Activated naive CD8-positive, alpha-beta T cell treated with anti-CD3 and anti-CD28 coated beads for 36 hours (primary cell): ENCODE data around the gene CASTOR1. TPM values are rescaled to one million over a fixed set of nuclear protein-coding genes. Genes with fewer than 3 reads are reported as not detected.

Experiments used
- DNase-seq: peaks from one replicate; pipeline ENCODE4 v3.0.0; 2021
- H3K27ac Mint-ChIP-seq: one replicate; pipeline ENCODE4 v1.8.0; 2022; ENCODE audit warnings: mild to moderate bottlenecking, moderate library complexity, mixed read lengths
- H3K27me3 Mint-ChIP-seq: one replicate; pipeline ENCODE4 v1.8.0; 2022; ENCODE audit warnings: mild to moderate bottlenecking, mixed read lengths
- H3K36me3 Mint-ChIP-seq: one replicate; pipeline ENCODE4 v1.8.0; 2021; ENCODE audit warnings: mild to moderate bottlenecking, mixed read lengths
- H3K4me1 Mint-ChIP-seq: one replicate; pipeline ENCODE4 v1.8.0; 2021; ENCODE audit warnings: mixed read lengths
- H3K4me3 Mint-ChIP-seq: one replicate; pipeline ENCODE4 v1.8.0; 2022; ENCODE audit warnings: mild to moderate bottlenecking, moderate library complexity, mixed read lengths
- H3K9me3 Mint-ChIP-seq: one replicate; pipeline ENCODE4 v1.8.0; 2022; ENCODE audit warnings: mixed read lengths
- total RNA-seq, 2 experiments: library from RNA; stranded (reverse); gene quantifications; one replicate each; pipeline ENCODE4 v1.2.3, GENCODE V29; 2021

CASTOR1 gene
- total RNA-seq, 2 experiments from 2014 or later = 2.8 to 3.5 TPM

DNA sequence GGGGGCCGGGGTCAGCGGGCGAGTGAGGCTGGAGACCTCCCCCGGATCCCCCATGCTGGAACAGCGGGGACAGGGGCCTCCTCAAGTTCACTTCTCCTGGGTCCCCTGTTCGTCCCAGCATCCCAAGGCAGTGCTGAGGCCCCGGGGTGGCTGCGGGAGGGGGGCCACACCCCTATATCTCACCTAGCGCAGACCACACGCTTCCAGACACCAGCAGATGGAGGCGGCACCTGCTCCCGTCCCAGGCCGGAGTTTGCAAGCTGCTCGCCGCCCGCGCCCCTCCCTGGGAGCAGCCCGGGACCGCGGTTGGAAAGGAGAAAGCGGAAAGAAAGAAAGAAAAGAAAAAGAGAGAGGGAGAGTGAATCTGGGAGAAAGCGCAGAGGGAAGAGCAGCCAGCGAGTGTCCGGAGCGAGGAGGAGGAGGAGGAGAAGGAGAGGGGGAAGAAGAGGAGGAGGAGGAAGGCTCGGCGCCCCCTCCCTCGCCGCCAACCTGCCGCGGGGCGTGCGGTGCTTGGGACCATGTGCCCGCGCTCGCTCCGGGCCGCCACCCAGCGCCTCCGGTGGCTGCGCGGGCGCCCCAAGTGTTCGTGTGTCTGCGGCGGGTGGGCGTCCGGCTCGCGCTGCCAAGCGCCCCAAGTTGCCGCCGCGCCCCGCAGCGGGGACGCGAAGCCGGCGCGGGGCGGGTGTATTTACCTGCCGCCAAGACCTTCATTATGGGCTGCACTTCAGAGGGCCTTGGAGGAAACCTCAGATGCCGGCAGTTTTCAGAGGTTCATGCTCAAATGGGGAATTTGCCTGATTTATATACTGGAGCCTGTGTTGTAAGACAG, 43.1 kb downstream of the CASTOR1 start, which contains the start of gene LIF:
Gene LIF, minus strand, starts transcription at position 775 of the 829 bp plus-strand sequence. Its CDS starts 64 bp downstream, at position 711.
- Mint-ChIP-seq H3K4me3 (peak within 1 kb of the TSS; percentile 100), H3K9me3 (no peaks in the 10 kb centered on the region), H3K4me1 (peaks cover 59% of the 10 kb centered on the region), H3K36me3 (peaks cover 42% of the 10 kb centered on the region), H3K27ac (peak within 1 kb of the TSS; percentile 99), H3K27me3 (peaks cover 11% of the 10 kb centered on the region)
- peak; percentile 79 for DNase-seq

DNA sequence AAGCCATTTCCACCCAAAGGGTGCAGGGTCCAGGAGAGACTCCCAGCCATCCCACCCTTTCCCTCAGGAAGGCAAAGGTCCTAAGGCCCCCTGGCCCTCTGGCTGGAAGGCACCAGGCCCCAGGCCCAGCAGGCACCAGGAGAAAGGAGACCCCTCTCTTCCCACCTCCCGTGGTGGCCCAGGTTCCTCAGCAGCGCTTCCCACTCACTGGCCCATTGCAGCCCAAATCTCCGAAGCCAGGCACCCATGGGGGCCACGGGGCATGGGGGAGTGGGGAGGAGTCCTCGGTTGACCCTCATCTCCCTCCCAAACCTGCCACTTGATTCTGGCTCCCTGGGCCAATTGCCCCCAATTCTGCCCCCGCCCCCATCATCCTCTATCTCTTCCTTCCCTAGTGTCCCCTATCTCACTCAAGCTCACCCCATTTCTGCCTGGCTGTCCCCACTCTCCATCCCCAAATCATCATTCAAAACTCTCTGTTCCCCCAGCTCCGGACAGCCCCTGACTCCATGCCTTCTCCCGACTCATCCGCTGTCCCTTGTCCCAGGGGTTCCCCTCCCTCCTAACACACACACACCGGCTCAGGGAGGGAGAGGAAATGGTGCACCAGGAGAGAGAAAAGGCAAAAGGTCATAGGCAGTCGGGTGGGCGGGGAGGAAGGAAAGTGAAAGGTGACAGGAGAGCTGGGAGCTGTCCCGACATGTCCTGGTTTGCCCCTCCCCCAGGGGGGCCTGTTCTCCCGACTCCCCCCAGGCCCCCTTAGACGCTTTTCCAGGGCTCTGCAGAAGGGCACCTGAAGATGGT, 43.9 kb downstream of the CASTOR1 start:
- H3K4me1 Mint-ChIP-seq = peaks cover 58% of the 10 kb centered on the region
- peaks cover 49% of the 10 kb centered on the region for H3K36me3 Mint-ChIP-seq
- H3K9me3 Mint-ChIP-seq = no peaks in the 10 kb centered on the region
- H3K27me3 Mint-ChIP-seq = peaks cover 11% of the 10 kb centered on the region
- peak; percentile 44 for DNase-seq
- peak overlapping the region; percentile 99 for H3K27ac Mint-ChIP-seq
- peak overlapping the region; percentile 100 for H3K4me3 Mint-ChIP-seq

DNA sequence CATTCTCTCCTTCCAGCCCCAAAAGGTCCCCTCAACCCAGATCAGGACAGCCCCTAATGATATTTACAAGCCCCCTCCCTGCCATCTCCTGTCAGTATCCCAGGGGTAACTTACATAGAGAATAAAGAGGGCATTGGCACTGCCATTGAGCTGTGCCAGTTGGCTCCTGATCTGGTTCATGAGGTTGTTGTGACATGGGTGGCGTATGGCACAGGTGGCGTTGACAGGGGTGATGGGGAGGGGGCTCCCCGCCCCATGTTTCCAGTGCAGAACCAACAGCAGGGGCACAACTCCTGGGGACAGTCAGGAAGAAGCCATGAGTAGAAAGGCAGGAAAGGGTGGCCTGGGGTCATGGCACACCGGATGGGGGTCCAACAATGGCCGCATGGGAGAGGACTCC, 44.7 kb downstream of the CASTOR1 start:
- H3K9me3 Mint-ChIP-seq = no peaks in the 10 kb centered on the region
- H3K27me3 Mint-ChIP-seq = peaks cover 11% of the 10 kb centered on the region
- peaks cover 55% of the 10 kb centered on the region for H3K4me1 Mint-ChIP-seq
- DNase-seq = no peak
- H3K4me3 Mint-ChIP-seq = peak overlapping the region; percentile 100
- H3K27ac Mint-ChIP-seq = peak overlapping the region; percentile 99
- peaks cover 49% of the 10 kb centered on the region for H3K36me3 Mint-ChIP-seq

DNA sequence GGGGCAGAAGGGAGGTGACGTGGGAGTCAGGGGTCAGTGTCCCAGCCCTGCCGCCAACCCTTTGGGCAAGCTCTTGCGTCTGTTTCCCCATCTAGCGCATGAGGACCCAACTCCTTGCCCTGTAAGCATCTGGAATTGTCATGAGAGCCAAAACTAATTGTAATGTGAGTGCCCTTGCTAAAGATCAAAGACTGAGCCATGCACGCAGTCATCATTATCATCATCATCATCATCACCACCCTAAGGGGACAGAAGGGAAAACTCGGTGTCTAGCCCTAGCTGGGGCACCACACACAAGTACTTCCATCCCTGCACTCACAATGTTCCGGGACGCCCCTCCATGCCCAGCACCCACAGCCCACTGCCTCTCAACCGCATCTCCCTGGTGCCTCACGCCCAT, 45.2 kb downstream of the CASTOR1 start:
- Mint-ChIP-seq H3K4me1 (peaks cover 56% of the 10 kb centered on the region), H3K27ac (peak overlapping the region; percentile 99), H3K9me3 (no peaks in the 10 kb centered on the region), H3K27me3 (peaks cover 11% of the 10 kb centered on the region), H3K4me3 (peak overlapping the region; percentile 100), H3K36me3 (peaks cover 50% of the 10 kb centered on the region)
- DNase-seq = no peak

DNA sequence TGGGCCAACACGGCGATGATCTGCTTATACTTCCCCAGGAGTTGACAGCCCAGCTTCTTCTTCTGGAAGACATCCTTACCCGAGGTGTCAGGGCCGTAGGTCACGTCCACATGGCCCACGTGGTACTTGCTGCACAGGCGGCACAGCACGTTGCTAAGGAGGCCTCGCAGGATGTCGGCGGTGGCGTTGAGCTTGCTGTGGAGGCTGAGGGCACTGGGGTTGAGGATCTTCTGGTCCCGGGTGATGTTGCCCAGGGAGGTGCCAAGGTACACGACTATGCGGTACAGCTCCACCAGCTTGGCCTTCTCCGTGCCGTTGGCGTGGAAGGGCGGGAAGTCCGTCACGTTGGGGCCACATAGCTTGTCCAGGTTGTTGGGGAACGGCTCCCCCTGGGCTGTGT, 45.6 kb downstream of the CASTOR1 start:
- peak overlapping the region; percentile 100 for H3K4me3 Mint-ChIP-seq
- H3K27ac Mint-ChIP-seq = peak overlapping the region; percentile 99
- H3K4me1 Mint-ChIP-seq = peaks cover 58% of the 10 kb centered on the region
- peaks cover 53% of the 10 kb centered on the region for H3K36me3 Mint-ChIP-seq
- DNase-seq = no peak
- H3K27me3 Mint-ChIP-seq = peaks cover 10% of the 10 kb centered on the region
- no peaks in the 10 kb centered on the region for H3K9me3 Mint-ChIP-seq

DNA sequence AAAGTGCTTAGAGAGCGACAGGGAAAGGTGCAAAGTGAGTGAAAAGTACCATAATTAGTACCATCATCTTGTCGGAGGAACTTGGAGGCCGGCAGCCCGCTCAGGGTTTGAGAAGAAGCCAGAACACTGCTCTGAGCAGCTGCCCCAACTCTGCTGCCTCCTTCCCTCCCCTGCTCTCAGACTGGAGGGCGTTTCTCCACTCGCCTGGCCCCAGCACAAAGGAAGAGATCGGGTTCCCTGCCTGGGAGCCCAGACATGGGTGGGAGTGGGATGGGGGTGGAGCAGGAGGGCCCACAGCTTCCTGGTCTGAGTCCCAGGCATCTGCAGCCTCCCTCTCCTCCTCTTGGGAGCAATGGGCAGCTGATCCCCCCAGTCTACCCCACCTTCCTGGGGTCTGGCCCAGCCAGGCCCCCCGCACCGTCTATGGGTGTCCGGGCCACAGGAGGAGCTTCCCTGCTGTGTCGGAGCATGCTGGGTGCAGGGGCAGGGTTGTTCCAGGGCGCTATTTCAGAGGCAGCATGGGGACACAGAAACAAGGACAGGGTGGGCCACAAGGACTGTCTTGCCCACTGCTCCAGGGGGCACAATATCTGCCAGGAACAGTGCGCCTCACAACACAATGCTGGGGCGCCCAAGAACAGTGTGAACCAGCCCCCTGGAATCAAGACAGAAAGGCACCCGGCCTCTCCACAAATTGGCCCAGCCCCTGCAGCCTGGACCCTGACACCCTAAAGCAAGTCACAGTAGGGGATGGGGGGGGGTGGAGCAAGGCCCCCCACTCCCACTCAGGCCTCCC, 47.5 kb downstream of the CASTOR1 start:
- Mint-ChIP-seq H3K36me3 (peaks cover 55% of the 10 kb centered on the region), H3K9me3 (no peaks in the 10 kb centered on the region), H3K4me1 (peaks cover 54% of the 10 kb centered on the region), H3K27ac (peak overlapping the region; percentile 73), H3K27me3 (peaks cover 3% of the 10 kb centered on the region), H3K4me3 (peak overlapping the region; percentile 100)
- DNase-seq = no peak

DNA sequence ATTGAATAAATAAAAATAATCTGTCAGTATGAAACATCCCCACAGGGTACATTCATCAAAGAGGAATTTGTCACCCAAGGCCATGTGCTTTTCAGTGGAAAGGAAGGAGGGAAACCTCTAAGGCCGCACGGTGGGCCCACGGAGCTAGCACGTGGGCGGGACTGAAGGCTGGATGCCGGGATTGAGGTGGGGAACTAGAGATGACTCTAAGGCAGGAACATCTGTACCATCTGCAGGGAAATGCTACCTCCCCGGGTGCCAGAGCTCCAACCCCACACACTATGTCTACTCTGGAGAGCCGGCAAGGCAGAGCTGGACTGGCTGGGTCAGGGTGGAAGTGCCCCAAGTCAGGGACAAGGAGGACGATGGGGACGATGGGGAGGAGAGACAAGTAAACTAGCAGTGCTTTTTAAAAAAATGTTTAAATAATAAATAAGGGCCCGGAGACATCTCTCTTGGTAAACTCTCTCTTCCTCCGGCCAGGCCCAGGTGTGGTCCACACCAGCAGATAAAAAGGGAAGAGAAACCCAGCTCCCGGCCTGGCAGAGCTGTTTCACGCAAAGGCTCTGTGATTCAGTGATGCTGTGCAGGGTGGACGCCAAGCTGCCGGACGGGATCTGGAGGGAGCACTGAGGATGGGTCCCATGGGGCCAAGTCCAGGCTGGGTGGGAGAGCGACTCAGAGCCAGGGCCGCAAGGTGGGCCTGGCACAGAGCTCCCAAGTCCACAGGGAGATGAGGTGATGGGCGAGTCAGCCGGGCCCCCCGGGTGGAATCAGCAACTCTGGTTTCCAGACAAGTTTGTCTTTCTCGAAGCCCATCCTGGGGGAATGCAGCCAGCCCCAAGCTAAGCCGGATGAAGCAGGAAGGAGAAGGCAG, 48.5 kb downstream of the CASTOR1 start:
- Mint-ChIP-seq H3K36me3 (peaks cover 50% of the 10 kb centered on the region), H3K27ac (peak overlapping the region; percentile 73), H3K27me3 (no peaks in the 10 kb centered on the region), H3K9me3 (no peaks in the 10 kb centered on the region), H3K4me1 (peaks cover 53% of the 10 kb centered on the region), H3K4me3 (peak overlapping the region; percentile 68)
- DNase-seq = no peak

DNA sequence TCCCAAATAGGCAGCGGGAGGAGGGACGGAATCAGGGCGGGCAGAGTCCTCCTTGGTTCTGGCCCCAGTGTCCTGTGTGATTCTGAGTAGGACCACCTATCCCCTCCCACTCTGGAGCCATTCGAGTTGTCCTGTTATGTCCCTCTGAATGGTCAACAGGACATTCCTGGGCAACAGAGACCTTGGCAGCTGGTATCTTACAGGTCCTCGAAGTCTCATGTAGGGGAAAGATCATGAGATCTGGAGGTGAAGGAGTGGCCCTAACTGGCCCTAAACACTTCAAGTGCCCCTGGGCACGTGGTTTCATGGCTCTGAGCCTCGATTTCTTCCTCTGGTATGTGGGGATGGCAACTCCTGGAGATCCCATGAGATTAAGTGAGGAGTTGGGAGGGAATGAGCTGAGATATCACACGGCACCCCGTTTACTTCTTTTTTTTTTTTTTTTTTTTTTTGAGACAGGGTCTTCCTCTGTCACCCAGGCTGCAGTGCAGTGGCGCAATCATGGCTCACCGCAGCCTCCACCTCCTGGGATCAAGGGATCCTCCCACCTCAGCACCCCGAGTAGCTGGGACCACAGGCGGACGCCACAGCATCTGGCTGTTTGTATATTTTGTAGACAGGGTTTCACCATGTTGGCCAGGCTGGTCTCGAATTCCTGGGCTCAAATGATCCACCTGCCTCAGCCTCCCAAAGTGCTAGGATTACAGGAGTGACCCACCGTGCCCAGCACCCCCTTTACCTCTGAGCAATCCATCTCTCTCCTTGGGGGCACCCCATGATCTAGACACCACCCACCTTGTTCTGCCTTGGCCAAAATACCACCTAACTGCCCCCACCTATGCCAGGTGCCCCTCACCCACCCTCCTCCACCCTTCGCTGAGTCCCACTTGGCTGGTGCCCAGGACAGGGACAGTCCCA, 49.6 kb downstream of the CASTOR1 start:
- no peaks in the 10 kb centered on the region for H3K27me3 Mint-ChIP-seq
- peak; percentile 33 for DNase-seq
- peaks cover 48% of the 10 kb centered on the region for H3K4me1 Mint-ChIP-seq
- H3K27ac Mint-ChIP-seq = peak overlapping the region; percentile 57
- peak overlapping the region; percentile 51 for H3K4me3 Mint-ChIP-seq
- no peaks in the 10 kb centered on the region for H3K9me3 Mint-ChIP-seq
- peaks cover 41% of the 10 kb centered on the region for H3K36me3 Mint-ChIP-seq

DNA sequence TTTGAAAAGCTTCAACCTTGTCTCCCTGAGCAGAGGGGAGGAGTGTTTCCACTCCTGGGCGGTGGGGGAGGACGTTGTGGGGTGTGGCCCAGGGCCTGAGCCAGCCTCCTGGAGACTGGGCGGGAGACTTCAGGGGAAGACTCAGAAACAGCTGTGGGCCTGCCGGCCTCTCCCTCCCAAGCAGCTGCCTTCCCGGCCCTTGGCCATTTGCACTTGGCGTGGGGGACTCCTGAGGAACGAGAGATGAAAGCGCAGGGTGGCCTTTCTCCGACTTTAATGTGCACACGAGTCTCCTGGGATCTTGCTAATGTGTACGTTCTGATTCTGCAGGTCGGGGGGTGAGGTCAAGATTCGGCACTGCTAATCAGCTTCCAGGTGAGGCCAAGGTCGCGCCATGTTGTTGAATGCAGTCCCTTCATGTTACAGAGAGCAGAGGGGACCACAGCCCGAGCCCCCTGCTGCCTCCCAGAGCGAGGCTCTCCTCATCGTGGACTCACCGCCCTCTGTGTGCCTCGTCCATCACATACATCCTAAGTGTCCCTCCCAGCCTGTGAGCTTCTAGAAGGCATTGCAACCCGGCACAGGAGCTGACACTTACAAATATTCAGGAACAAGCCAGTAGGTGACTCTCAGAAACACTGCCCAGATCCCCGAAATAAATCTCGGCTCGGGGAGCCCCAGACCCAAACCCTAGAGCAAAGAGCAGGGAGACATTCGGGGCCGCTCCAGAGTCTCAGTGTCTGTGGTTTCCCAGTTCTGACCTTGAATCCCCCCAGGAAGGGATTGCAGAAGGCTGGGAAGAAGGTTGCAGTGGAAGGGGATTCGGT, 50.4 kb downstream of the CASTOR1 start:
- Mint-ChIP-seq H3K4me1 (peaks cover 39% of the 10 kb centered on the region), H3K27me3 (no peaks in the 10 kb centered on the region), H3K4me3 (peak overlapping the region; percentile 3), H3K9me3 (no peaks in the 10 kb centered on the region), H3K27ac (peak overlapping the region; percentile 57), H3K36me3 (peaks cover 32% of the 10 kb centered on the region)
- DNase-seq = no peak

DNA sequence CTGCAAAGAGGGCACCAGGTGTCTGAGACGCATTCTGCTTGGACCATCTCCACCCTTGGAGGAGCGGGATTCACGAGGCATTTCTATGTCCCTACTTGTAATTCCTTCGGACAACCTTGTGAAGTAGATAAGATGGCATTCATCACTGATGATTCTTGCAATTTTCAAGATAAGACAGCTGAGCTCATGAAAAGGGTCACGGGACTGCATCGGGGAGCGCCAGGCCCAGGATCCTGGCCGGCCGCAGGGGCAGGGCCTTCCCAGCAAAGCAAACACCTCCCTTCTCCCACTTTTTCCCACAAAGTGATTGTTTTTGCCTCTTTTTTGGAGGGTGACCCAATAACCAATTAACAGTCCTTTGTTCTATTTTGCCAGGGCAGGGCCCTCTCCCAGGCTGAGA, 51.2 kb downstream of the CASTOR1 start:
- no peak for DNase-seq
- Mint-ChIP-seq H3K4me1 (peaks cover 33% of the 10 kb centered on the region), H3K27me3 (no peaks in the 10 kb centered on the region), H3K27ac (peak overlapping the region; percentile 57), H3K9me3 (no peaks in the 10 kb centered on the region), H3K4me3 (no peak overlapping the region), H3K36me3 (peaks cover 24% of the 10 kb centered on the region)

DNA sequence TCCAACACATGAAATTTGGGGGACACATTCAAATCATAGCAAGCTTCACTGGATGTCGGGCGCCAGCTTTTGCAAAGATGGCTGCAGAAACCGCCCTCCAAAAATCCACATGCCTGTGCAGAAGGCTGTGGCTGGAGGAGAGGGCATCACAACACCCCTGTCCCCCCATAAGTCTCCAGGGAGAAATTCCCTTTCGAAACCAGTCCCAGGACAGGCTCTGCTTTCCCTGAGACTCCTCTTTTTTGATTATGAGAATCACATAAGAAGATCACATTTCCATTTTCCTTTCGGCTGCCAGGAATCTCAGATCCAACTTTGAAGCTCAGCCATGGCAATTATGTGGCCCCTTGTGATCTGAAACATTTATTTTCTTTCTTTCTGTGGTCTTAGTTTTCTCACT, 52.4 kb downstream of the CASTOR1 start:
- H3K4me3 Mint-ChIP-seq = no peak overlapping the region
- H3K27me3 Mint-ChIP-seq = no peaks in the 10 kb centered on the region
- H3K9me3 Mint-ChIP-seq = no peaks in the 10 kb centered on the region
- no peak overlapping the region for H3K27ac Mint-ChIP-seq
- peaks cover 25% of the 10 kb centered on the region for H3K4me1 Mint-ChIP-seq
- H3K36me3 Mint-ChIP-seq = peaks cover 16% of the 10 kb centered on the region
- no peak for DNase-seq

DNA sequence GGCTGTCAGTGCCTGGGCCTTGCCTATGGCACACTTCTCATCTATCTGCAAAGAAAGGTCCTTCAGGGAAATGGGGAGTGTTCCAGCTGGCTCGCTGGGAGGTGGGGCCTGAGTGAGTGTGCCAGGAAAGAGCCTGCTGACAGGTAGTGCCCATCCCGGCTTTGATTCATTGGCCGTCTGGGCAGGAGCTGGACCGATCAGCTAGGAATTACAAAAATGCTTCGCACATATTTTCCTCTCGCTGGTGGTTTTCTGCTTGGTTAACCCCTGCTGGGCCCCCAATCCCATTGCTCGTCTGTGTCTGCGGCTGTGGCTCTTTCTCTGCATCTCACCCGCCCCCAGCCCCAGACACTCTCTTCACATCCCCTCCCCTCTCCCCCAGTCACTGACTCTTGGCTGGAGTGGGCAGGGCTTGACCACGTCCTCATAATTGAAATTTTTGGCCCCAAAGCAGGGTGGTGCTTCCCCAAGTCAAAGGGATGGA, 53.6 kb downstream of the CASTOR1 start:
- Mint-ChIP-seq H3K27me3 (no peaks in the 10 kb centered on the region), H3K4me1 (peaks cover 22% of the 10 kb centered on the region), H3K27ac (no peak overlapping the region), H3K36me3 (peaks cover 9% of the 10 kb centered on the region), H3K4me3 (no peak overlapping the region), H3K9me3 (no peaks in the 10 kb centered on the region)
- DNase-seq = no peak
